GM18861 (cell line): ENCODE results near the gene EFCC1.

Source experiments
- ATAC-seq: cut with Tn5 transposase; IDR thresholded peaks from one replicate; pipeline ENCODE4 v1.9.1; 2021; ENCODE audit not compliant: unreplicated experiment

EFCC1 gene

GRCh38 chr3:129014148-129014547 lies 13.0 kb downstream of the EFCC1 start:
- ATAC-seq, result no peak

GRCh38 chr3:129014793-129015345 lies 13.8 kb downstream of the EFCC1 start:
- ATAC-seq, result no peak

GRCh38 chr3:129015388-129016105 lies 14.4 kb downstream of the EFCC1 start:
- ATAC-seq, result no peak

- ATAC-seq, result no peak
Measured at GRCh38 chr3:129016356-129016719, 15.2 kb downstream of the EFCC1 start.

GRCh38 chr3:129016720-129017483 lies 15.8 kb downstream of the EFCC1 start:
- no peak for ATAC-seq

- ATAC-seq, result no peak
Measured at GRCh38 chr3:129017484-129017899, 16.4 kb downstream of the EFCC1 start.

- ATAC-seq, result no peak
Measured at GRCh38 chr3:129018271-129018670, 17.2 kb downstream of the EFCC1 start.

- ATAC-seq, result no peak
Measured at GRCh38 chr3:129018751-129019150, 17.6 kb downstream of the EFCC1 start.

- no peak for ATAC-seq
Measured at GRCh38 chr3:129019266-129019665, 18.2 kb downstream of the EFCC1 start.

- ATAC-seq, result no peak
Measured at GRCh38 chr3:129020691-129021090, 19.6 kb downstream of the EFCC1 start.

GRCh38 chr3:129021140-129021551 lies 20.0 kb downstream of the EFCC1 start:
- no peak for ATAC-seq

GRCh38 chr3:129022114-129023007 lies 21.3 kb downstream of the EFCC1 start:
- ATAC-seq, result no peak

GRCh38 chr3:129023008-129023358 lies 21.9 kb downstream of the EFCC1 start:
- ATAC-seq, result no peak

- ATAC-seq, result no peak
Measured at GRCh38 chr3:129023909-129024308, 22.8 kb downstream of the EFCC1 start.

- no peak for ATAC-seq
Measured at GRCh38 chr3:129025108-129025507, 24.0 kb downstream of the EFCC1 start.

GRCh38 chr3:129025691-129026435 lies 24.8 kb downstream of the EFCC1 start:
- ATAC-seq, result no peak

- peak; percentile 95 for ATAC-seq
Measured at GRCh38 chr3:129026728-129027543, 25.8 kb downstream of the EFCC1 start.

GRCh38 chr3:129027544-129027880 lies 26.4 kb downstream of the EFCC1 start:
- no peak for ATAC-seq

- ATAC-seq, result no peak
Measured at GRCh38 chr3:129028866-129029265, 27.8 kb downstream of the EFCC1 start.

GRCh38 chr3:129030611-129031010 lies 29.5 kb downstream of the EFCC1 start:
- no peak for ATAC-seq
